Skeletal muscle satellite cell (primary cell): ENCODE data around the gene HACD2.

Experiments used
- H3K27me3 ChIP-seq: 2 replicates; pipeline ENCODE4 v1.7.0; 2013; ENCODE audit warnings: low read length; ENCODE audit not compliant: control insufficient read depth, insufficient read depth
- H3K36me3 ChIP-seq: 2 replicates; pipeline ENCODE4 v1.7.0; 2013; ENCODE audit warnings: mild to moderate bottlenecking, control low read depth, low read length; ENCODE audit not compliant: insufficient read depth
- H3K4me1 ChIP-seq: 2 replicates; pipeline ENCODE4 v1.7.0; 2013; ENCODE audit warnings: low read length; ENCODE audit not compliant: control insufficient read depth, insufficient read depth
- H3K4me2 ChIP-seq: 2 replicates; pipeline ENCODE4 v1.7.0; 2013; ENCODE audit warnings: mild to moderate bottlenecking, low read length
- H3K4me3 ChIP-seq: 2 replicates; pipeline ENCODE4 v1.7.0; 2013; ENCODE audit warnings: low read length
- H3K9ac ChIP-seq: 2 replicates; pipeline ENCODE4 v1.7.0; 2013; ENCODE audit warnings: mild to moderate bottlenecking, low read depth, low read length, moderate library complexity
- H3K9me3 ChIP-seq: replicated peaks from 2 replicates; pipeline ENCODE4 v1.7.0; 2013; ENCODE audit warnings: mild to moderate bottlenecking, control low read depth, low read length

The HACD2 gene

DNA sequence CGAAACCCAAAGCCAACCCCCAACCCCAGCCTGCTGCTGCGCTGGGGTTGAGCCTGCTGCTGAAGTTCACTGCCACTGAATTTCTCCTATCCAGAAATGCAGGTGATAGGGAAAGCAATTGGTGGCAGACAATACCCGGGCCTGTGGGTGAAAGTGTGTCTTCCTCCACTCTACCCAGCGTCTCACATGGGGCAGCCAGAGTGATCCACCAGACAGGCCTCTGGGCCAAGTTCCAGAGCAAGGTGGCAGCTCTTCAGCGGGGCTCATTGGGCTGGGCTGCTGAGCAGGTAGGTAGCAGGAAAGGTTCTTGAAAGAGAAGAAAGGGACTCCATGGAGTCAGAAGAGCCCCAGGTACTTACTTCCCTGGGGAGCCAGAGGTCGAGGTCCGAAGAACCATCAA is 141.9 kb downstream of the HACD2 start:
- no peaks in the 10 kb centered on the region for H3K9me3 ChIP-seq
- no peaks in the 10 kb centered on the region for H3K36me3 ChIP-seq
- no peaks in the 10 kb centered on the region for H3K4me1 ChIP-seq
- peaks cover 76% of the 10 kb centered on the region for H3K27me3 ChIP-seq
- no peak overlapping the region for H3K4me2 ChIP-seq
- H3K4me3 ChIP-seq: no peak overlapping the region
- no peak overlapping the region for H3K9ac ChIP-seq

DNA sequence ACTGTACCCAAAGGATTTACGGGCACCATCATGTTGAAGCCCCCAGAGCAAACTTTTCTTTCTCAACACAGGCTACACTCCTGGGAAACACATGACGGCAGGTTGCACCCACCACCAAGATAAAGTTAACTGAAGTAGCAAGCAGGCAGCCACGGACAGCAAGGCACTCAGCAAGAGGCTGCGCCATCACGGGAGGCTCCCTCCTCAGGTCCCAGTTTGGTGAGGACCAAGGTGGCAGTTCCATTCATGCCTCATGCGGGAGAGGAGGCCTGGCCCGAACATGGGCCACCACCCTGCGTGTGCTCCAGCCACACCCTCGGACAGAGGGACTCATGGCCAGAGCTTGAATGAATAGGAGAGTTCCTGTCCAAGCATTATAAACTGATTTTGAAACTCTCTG is 142.7 kb downstream of the HACD2 start:
- Histone ChIP-seq H3K27me3 (peaks cover 77% of the 10 kb centered on the region), H3K9ac (no peak overlapping the region)

More for the DNA sequence above, 142.7 kb downstream of the HACD2 start:
- H3K9me3 ChIP-seq: no peaks in the 10 kb centered on the region
- no peaks in the 10 kb centered on the region for H3K4me1 ChIP-seq
- H3K36me3 ChIP-seq: no peaks in the 10 kb centered on the region
- H3K4me2 ChIP-seq: no peak overlapping the region
- H3K4me3 ChIP-seq: no peak overlapping the region
